ENCODE measurements around the gene PARL.

DNA sequence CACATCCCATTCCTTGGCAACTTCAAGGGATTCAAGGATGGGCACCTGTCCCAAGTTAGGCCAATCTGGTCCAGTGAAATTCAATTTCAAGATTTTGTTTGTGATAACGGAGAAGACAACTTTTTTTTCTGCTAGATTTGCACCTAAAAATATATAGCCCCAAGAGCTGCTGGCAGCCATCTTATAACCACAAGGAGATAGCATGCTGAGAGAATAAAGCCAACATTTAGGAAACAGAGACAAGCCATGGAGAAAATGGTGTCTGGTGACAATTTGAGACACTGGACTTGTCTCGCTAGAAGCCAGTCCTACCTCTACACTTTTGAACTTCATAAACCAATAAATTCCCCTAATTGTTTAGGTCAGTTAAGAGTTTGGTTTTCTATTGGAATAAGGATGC lies 5.4 kb downstream of the PARL start:
- TF ChIP-seq SMAD1 (IDR thresholded peaks at IDR 0.05; ENCODE audit: low read depth, partially characterized antibody) (no peak), RB1 (IDR thresholded peaks at IDR 0.05; ENCODE audit: borderline replicate concordance) (no peak), TAF1 (IDR thresholded peaks at IDR 0.05; ENCODE audit: borderline replicate concordance, low read depth, low read length) (no peak), TARDBP (IDR thresholded peaks at IDR 0.05; ENCODE audit: borderline replicate concordance) (no peak), ATF2 (IDR thresholded peaks at IDR 0.05; ENCODE audit: low read length) (no peak), SP1 (IDR thresholded peaks at IDR 0.05; ENCODE audit: low read depth, low read length) (no peak), ZBTB33 (IDR thresholded peaks at IDR 0.05) (no peak), ESRRA (IDR thresholded peaks at IDR 0.05; ENCODE audit: low read length) (no peak), MTA3 (IDR thresholded peaks at IDR 0.05; ENCODE audit: borderline replicate concordance, low read length) (no peak), ZNF384 (IDR thresholded peaks at IDR 0.05; ENCODE audit: borderline replicate concordance, low read depth, low read length) (no peak), CTCF (IDR thresholded peaks at IDR 0.05 in 2 of 3, conservative IDR thresholded peaks at IDR 0.05 in 1 of 3; ENCODE audit: control insufficient read depth in 2 of 3, extremely low read depth in 1 of 3, insufficient read depth in 1 of 3, low read depth in 3 of 3, low read length in 3 of 3) (no peak), SUZ12 (IDR thresholded peaks at IDR 0.05; ENCODE audit: unreplicated experiment) (no peak), EP300 (IDR thresholded peaks at IDR 0.05; ENCODE audit: borderline replicate concordance in 1 of 2, control insufficient read depth in 1 of 2, low read depth in 2 of 2, low read length in 2 of 2) (no peak)
